DMS 273 treated with DMSO at 0.1 percent for 48 hours (cell line): ENCODE data around the gene TEDDM1.
"Not testable (repeated sequence)": the region's sequence is repeated elsewhere in the genome, so short reads cannot be mapped to it uniquely, and the experiment has no call there.

Source experiments
- DNase-seq: peaks from one replicate; lab custom pipeline; 2025; lab: John Stamatoyannopoulos, UW

TEDDM1 gene

GRCh38 chr1:182380199-182380598 is 20.3 kb downstream of the TEDDM1 start:
- no peak for DNase-seq

GRCh38 chr1:182379781-182380180 is 20.7 kb downstream of the TEDDM1 start:
- DNase-seq = not testable (repeated sequence)

GRCh38 chr1:182376936-182377574 is 23.4 kb downstream of the TEDDM1 start:
- no peak for DNase-seq

GRCh38 chr1:182374101-182374834 is 26.2 kb downstream of the TEDDM1 start:
- no peak for DNase-seq

GRCh38 chr1:182370532-182370931 is 29.9 kb downstream of the TEDDM1 start:
- no peak for DNase-seq

GRCh38 chr1:182368903-182369302 is 31.6 kb downstream of the TEDDM1 start:
- no peak for DNase-seq

GRCh38 chr1:182368358-182368757 is 32.1 kb downstream of the TEDDM1 start:
- DNase-seq = no peak

GRCh38 chr1:182367926-182368325 is 32.5 kb downstream of the TEDDM1 start:
- DNase-seq = no peak

- DNase-seq = no peak
Measured at GRCh38 chr1:182366596-182366995, 33.9 kb downstream of the TEDDM1 start.

GRCh38 chr1:182359645-182360044 is 40.8 kb downstream of the TEDDM1 start:
- no peak for DNase-seq

- peak; percentile 88 for DNase-seq
Measured at GRCh38 chr1:182357913-182358312, 42.6 kb downstream of the TEDDM1 start.

- no peak for DNase-seq
Measured at GRCh38 chr1:182357171-182357570, 43.3 kb downstream of the TEDDM1 start.

GRCh38 chr1:182355723-182356098 is 44.8 kb downstream of the TEDDM1 start:
- no peak for DNase-seq

GRCh38 chr1:182351790-182352364 is 48.6 kb downstream of the TEDDM1 start:
- DNase-seq = no peak

GRCh38 chr1:182350839-182351238 is 49.6 kb downstream of the TEDDM1 start:
- no peak for DNase-seq

- no peak for DNase-seq
Measured at GRCh38 chr1:182348961-182349747, 51.3 kb downstream of the TEDDM1 start.
